ENCODE results near the gene GNA14. TPM values are rescaled to one million over a fixed set of nuclear protein-coding genes. Genes with fewer than 3 reads are reported as not detected.

Gene GNA14
- polyA plus RNA-seq, 1 donor from 2014 or later, result 0.40 TPM

- Histone ChIP-seq H3K9me2 (ENCODE audit: insufficient read depth, low read length) (no peaks in the 10 kb centered on the region), H3K36me3 (ENCODE audit: insufficient read depth, low read length) (no peaks in the 10 kb centered on the region), H4K20me1 (ENCODE audit: insufficient read depth) (no peaks in the 10 kb centered on the region), H3K9me3 (ENCODE audit: low read length) (no peaks in the 10 kb centered on the region), H3K4me2 (ENCODE audit: low read length) (no peak overlapping the region), H3F3A (ENCODE audit: insufficient read depth, low read length, poor library complexity, severe bottlenecking) (no peaks in the 10 kb centered on the region), H3K9ac (ENCODE audit: low read length) (no peak overlapping the region), H3K4me3 (ENCODE audit: low read length) (no peak overlapping the region), H3K79me2 (replicated peaks; ENCODE audit: insufficient read depth, low read length) (no peaks in the 10 kb centered on the region), H3K27ac (ENCODE audit: low read length) (no peak overlapping the region), H2AFZ (ENCODE audit: low read depth, low read length) (no peak overlapping the region), H3K27me3 (ENCODE audit: insufficient read depth, low read depth, low read length) (no peaks in the 10 kb centered on the region)
- TF ChIP-seq REST (IDR thresholded peaks at IDR 0.05; ENCODE audit: borderline replicate concordance) (no peak), EP300 (conservative IDR thresholded peaks at IDR 0.05; ENCODE audit: poor library complexity, severe bottlenecking) (no peak), MXI1 (conservative IDR thresholded peaks at IDR 0.05; ENCODE audit: poor library complexity, severe bottlenecking) (no peak), CTCF (IDR thresholded peaks at IDR 0.05; ENCODE audit: poor library complexity, severe bottlenecking) (no peak), POLR2AphosphoS5 (IDR thresholded peaks at IDR 0.05) (no peak), EZH2 (IDR thresholded peaks at IDR 0.05; ENCODE audit: borderline replicate concordance, insufficient read depth, low read length, poor library complexity, severe bottlenecking) (no peak), SMC3 (conservative IDR thresholded peaks at IDR 0.05; ENCODE audit: poor library complexity) (no peak), RAD21 (conservative IDR thresholded peaks at IDR 0.05) (no peak)
These were observed 134.7 kb downstream of the GNA14 start for GRCh38 chr9:77513457-77513856.

DNA sequence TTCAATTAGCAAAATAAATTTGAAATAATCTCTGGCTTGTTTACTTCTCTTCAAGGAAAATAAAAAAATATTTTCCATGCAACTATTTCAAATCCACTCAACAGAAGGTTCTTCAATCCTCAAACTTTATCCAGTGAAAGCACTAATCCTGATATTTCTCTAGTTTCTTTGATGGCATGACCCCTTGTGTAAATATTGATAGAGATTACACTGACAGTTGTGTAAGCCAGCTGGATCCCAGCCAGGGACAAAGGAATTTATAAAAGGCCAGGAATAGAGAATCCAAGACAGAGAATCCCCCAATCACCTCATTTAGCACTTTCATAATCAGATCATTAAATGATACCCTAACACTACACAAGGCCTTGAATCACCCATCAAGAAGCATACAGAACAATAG lies 135.2 kb downstream of the GNA14 start:
- Histone ChIP-seq H3K79me2 (replicated peaks; ENCODE audit: insufficient read depth, low read length) (no peaks in the 10 kb centered on the region), H3K27ac (ENCODE audit: low read length) (no peak overlapping the region), H3K9ac (ENCODE audit: low read length) (no peak overlapping the region), H3F3A (ENCODE audit: insufficient read depth, low read length, poor library complexity, severe bottlenecking) (no peaks in the 10 kb centered on the region), H3K9me2 (ENCODE audit: insufficient read depth, low read length) (no peaks in the 10 kb centered on the region), H2AFZ (ENCODE audit: low read depth, low read length) (no peak overlapping the region), H3K27me3 (ENCODE audit: insufficient read depth, low read depth, low read length) (no peaks in the 10 kb centered on the region), H3K9me3 (ENCODE audit: low read length) (no peaks in the 10 kb centered on the region), H3K4me3 (ENCODE audit: low read length) (no peak overlapping the region), H4K20me1 (ENCODE audit: insufficient read depth) (no peaks in the 10 kb centered on the region), H3K36me3 (ENCODE audit: insufficient read depth, low read length) (no peaks in the 10 kb centered on the region), H3K4me2 (ENCODE audit: low read length) (no peak overlapping the region)
- TF ChIP-seq CTCF (IDR thresholded peaks at IDR 0.05; ENCODE audit: poor library complexity, severe bottlenecking), result no peak
